GM20431 (cell line): ENCODE results near the gene PHC1.

Experiments used
- in situ Hi-C: fragments of 300-500 bp; cut with MseI, MboI; formaldehyde crosslinking; loops from one replicate; pipeline ENCODE4 v1.15.0; 2020; ENCODE audit warnings: low sequenced_read_pairs; ENCODE audit not compliant: unreplicated experiment

The PHC1 gene

GRCh38 chr12:8943565-8944186 is 29.4 kb downstream of the PHC1 start:
- in situ Hi-C loops, result no loop called here

DNA sequence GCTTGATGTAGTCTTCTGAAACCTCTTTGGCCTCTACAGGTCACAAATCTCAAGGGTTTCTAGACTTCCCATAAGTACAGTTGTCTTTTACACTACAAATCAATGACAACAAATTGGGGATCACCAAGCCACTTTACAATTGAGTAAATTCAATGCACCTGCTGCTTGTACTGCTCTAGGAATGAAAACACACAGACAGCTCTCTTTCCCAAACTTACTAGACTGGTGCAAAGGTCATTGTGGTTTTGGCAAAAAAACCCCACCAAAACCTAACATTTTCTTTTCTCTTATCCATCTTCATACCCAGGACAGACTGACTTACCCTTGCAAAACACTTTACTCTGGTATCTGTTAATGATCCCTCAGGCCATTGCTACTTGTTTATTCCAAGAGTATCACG is 32.4 kb downstream of the PHC1 start:
- in situ Hi-C loops, result no loop called here

- in situ Hi-C loops, result no loop called here
Measured at GRCh38 chr12:8947737-8948136, 33.4 kb downstream of the PHC1 start.

DNA sequence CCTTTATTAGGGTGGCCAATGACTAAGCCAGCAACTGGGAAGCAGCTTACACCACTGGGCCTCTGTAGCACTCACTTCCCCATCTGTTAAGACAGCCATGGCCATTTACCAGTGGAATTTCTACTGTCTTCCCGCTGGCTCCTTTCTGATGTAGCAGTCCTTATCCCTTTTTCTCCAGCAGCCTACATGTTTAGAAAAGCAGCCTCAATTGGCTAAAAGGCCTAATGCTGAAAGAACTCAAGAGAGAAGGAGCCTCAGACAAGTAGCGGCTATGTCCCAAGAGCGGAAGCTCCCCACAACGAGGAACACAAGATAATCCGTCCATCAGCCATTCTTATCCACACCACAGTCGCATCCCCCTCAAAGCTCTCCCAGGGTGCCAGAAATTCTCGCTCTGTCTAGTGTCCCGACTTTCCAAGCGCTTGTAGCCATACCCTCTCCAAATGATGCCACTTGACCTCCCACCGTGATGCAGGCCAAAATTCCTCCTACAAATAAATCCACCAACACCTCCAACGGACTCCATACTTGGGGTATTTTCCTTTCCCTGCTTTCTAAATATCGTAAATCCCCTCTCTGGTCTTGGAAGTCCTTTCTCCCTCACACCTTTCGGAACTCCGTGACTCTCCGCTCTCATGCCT is 34.5 kb downstream of the PHC1 start:
- in situ Hi-C loops, result no loop called here

DNA sequence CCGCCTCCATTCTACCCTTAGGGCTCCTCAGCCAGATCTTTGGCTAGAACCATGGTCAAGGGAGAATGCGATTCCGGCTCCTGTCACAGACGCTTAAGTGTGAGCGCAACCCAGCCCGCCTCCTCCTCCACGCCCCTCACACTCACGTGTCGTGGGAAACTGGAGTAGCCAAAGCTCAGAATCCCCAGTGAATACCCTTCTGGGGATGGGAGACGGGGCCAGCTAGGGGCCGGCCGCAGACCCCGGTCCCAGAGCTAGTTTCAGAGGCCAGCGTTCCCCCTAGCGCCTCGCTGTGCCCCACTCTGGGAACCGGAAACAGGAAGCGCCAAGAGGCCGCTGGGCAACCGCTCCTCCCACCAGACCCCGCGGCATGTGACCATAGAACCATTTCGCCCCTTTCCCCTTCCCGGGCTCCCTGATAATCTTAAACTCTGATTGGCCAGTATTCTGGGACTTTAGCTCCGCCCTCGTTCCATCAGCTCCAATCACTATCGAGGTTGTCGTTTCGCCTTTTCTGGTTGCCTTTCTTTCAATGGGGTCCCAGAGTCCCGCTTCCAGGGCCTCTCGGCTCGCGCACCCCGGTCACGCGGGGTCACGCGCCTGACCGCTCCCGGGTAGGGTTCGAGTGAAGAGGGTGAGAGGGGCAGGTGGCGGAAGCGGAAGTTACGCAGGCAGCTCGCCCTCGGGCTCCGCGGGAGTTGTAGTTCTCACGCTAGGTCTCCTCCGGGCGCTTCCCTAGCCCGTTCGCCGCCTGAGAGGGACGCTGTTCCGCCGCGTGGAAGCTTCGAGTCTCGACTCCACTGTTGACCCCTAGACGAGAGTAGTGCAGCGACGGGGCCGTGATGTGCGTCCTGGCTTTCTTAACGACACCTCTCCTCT is 35.3 kb downstream of the PHC1 start, which contains the start of gene M6PR:
TSS of gene M6PR (minus strand) at position 304 of the 879 bp plus-strand sequence. CDS start 3,241 bp downstream, outside the sequence.
- in situ Hi-C loops, result no loop called here

GRCh38 chr12:8950221-8950527 is 35.9 kb downstream of the PHC1 start:
- in situ Hi-C loops, result no loop called here

DNA sequence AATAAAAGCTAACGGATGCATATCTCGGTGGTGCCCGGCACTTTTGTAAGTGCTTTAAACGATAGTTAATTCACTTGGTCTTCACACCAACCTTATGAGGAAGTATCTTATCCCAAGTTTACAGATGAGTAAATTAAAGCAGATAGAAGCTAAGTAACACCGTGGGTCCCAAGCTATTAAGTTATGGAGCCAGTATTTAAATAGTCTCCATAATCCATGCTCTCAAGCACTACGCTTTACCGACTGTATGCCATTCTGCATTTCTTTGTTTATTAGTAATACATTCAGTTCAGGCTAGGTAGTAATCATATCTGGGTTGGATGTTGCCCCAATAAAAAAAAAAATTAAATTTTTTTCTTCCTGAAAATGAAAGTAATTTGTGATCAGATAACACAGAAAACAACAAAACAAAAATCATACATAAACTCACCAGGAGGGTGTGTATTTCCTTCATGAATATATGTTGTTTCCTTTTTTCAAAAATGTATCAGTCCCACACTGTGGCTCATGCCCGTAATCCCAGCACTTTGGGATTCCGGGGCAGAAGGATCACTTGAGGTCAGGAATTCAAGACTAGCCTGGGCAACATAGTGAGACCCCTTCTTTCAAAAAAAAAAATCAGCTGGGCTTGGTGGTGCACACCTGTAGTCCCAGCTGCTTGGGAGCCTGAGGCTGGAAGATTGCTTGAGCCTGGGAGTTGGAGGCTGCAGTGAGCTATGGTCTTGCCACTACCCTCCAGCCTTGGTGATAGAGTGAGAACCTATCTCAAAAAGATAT is 36.6 kb downstream of the PHC1 start:
- in situ Hi-C loops, result no loop called here

DNA sequence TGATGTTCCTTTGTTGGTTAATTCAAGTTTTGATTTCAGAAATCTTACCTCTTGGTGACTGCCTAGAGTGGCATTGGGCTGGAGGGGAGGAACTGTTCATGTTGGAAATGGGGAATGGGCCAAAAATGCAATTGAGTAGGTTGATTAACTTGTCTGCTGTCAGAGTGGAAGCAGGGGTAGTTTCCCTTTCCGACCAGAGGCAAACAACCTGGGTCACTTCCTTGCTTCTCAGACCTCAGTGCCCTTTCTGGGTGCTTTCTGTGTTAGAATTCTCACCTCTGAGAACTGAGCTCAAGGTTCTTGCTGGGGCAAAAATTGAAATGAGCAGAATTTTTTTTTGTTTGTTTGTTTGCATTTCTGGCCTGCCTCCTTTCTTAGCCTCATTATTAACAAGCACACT is 37.4 kb downstream of the PHC1 start:
- in situ Hi-C loops, result no loop called here

DNA sequence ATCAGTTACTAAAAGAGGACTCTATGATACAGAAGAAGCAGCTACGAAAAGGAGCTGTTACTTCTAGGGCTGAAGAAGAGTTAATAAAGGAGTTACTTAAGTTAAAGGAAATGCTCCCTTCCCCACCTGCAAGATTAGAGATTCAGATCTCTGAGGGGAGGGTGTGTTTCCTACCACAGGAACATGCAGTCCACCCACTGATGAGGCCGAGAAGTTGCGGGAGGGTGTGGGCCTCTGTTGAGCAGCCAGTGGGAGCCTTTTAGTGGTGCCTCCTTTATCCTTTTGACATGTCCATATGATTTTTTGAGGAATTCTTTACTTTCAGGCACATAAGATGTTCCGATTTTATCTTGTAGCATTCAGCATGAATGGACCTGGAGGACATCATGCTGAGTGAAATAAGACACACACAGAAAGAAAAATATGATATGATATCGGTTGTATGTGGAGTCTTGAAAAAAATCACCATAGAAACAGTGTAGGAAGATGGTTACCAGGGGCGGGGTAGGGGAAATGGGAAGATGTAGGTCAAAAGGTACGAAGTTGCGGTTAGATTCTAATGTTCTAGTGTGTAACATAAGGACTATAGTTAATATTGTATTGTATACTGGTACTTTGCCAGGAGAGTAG is 39.6 kb downstream of the PHC1 start:
- in situ Hi-C loops, result no loop called here

DNA sequence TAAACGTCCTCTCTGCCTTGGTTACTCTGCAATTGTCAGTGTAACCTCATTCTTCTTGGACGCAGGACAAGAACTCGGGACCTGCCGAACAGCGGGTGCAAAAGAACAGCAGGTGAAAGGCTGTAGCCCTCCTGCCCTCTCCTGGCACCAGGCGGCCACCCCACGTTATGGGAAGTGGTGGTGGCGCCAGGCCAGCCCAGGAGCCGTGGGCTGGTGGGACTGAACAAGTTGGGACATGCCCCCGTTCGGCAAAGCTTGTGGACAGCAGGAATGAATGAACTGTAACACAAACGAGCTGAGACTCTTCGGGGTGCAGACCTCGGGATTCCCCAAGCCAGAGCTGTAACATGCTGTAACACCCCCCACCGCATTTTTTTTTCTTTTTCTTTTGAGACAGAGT is 41.8 kb downstream of the PHC1 start:
- in situ Hi-C loops, result no loop called here

DNA sequence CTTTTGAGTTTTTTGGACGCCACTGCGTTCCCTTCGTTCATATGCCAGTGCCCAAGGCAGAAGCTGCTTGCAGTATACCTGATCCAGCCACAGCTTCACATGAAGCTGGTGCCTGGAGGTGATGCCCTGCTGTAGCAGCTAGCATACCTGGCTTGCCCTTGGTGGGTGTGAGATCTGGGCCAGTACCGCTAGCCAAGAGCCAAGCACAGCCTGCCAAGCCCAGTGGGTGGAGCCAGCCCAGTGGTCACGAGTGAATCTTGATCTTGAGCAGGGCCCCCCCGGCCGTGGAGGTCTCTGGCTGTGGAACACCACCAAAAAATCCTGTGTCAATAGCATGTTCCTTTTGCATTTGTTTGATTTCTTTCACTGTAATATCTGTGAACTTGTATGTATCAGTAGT is 42.5 kb downstream of the PHC1 start:
- in situ Hi-C loops, result no loop called here

GRCh38 chr12:8957561-8957960 is 43.3 kb downstream of the PHC1 start:
- in situ Hi-C loops, result no loop called here

GRCh38 chr12:8958066-8958465 is 43.8 kb downstream of the PHC1 start:
- in situ Hi-C loops, result no loop called here

DNA sequence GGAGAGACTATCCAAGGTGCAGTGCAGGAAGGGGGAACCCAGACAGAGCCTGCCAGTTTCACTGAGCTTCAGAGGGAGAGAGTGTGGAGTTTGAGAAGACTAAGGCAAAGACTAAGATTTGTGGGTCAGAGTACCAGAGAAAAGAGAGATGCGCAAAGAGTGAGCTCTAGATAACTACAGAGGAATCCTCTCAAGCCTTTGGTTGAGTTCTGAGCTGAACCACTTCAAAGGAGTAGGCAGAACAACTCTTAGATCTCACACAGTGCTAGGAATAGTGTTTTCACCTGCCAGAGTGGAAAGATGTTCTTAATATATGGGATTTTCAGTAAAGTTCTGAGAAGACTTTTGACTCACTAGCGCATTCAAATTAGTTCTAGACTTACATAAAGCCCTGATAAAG is 45.9 kb downstream of the PHC1 start:
- in situ Hi-C loops, result no loop called here

- in situ Hi-C loops, result no loop called here
Measured at GRCh38 chr12:8968761-8969160, 54.5 kb downstream of the PHC1 start.

- in situ Hi-C loops, result no loop called here
Measured at GRCh38 chr12:8969861-8970411, 55.6 kb downstream of the PHC1 start.

DNA sequence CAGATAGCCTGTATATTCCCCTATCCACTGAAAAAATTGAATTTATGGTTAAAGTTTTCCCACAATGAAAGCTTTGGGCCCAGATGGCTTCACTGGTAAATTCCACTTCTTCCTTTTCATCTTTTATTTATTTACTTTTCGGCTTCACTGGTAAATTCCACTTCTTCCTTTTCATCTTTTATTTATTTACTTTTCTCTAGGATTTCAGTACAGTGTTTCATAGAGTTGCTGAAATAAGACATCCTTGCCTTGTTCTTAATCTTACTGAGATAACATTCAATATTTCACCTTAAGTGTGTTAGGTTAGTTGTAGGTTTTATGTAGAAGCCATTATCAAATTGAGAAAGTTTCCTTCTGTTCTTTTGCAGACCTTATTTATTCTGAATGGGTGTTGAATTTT is 56.1 kb downstream of the PHC1 start:
- in situ Hi-C loops, result no loop called here

- in situ Hi-C loops, result no loop called here
Measured at GRCh38 chr12:8980137-8980536, 65.8 kb downstream of the PHC1 start.

- in situ Hi-C loops, result no loop called here
Measured at GRCh38 chr12:8985213-8985754, 71.0 kb downstream of the PHC1 start.

GRCh38 chr12:8987163-8987562 is 72.9 kb downstream of the PHC1 start:
- in situ Hi-C loops, result no loop called here
